GM18499 (cell line): ENCODE results near the gene RTN4R.

ENCODE experiments used
- ATAC-seq: cut with Tn5 transposase; IDR thresholded peaks from one replicate; pipeline ENCODE4 v1.9.1; 2021; ENCODE audit warnings: moderate number of reproducible peaks; ENCODE audit not compliant: insufficient read depth, unreplicated experiment

Gene RTN4R

GRCh38 chr22:20259327-20259688 is 8.8 kb downstream of the RTN4R start:
- ATAC-seq: no peak

- ATAC-seq: no peak
These were observed 9.4 kb downstream of the RTN4R start for GRCh38 chr22:20258584-20259326.

- no peak for ATAC-seq
These were observed 10.2 kb downstream of the RTN4R start for GRCh38 chr22:20258021-20258299.

GRCh38 chr22:20257212-20258020 is 10.7 kb downstream of the RTN4R start:
- no peak for ATAC-seq

- no peak for ATAC-seq
These were observed 11.4 kb downstream of the RTN4R start for GRCh38 chr22:20256551-20257211.

GRCh38 chr22:20256027-20256426 is 12.1 kb downstream of the RTN4R start:
- ATAC-seq: no peak

GRCh38 chr22:20254975-20255946 is 12.9 kb downstream of the RTN4R start:
- no peak for ATAC-seq

GRCh38 chr22:20253161-20253560 is 15.0 kb downstream of the RTN4R start:
- ATAC-seq: no peak

GRCh38 chr22:20251981-20252380 is 16.1 kb downstream of the RTN4R start:
- ATAC-seq: no peak

- no peak for ATAC-seq
These were observed 16.6 kb downstream of the RTN4R start for GRCh38 chr22:20251491-20251890.

- ATAC-seq: no peak
These were observed 18.2 kb downstream of the RTN4R start for GRCh38 chr22:20249797-20250354.

- no peak for ATAC-seq
These were observed 19.6 kb downstream of the RTN4R start for GRCh38 chr22:20248461-20248978.

- no peak for ATAC-seq
These were observed 20.4 kb downstream of the RTN4R start for GRCh38 chr22:20247608-20248171.

GRCh38 chr22:20247010-20247505 is 21.1 kb downstream of the RTN4R start:
- ATAC-seq: no peak

GRCh38 chr22:20246368-20247009 is 21.6 kb downstream of the RTN4R start:
- no peak for ATAC-seq

GRCh38 chr22:20245577-20246367 is 22.3 kb downstream of the RTN4R start:
- no peak for ATAC-seq

- ATAC-seq: no peak
These were observed 23.2 kb downstream of the RTN4R start for GRCh38 chr22:20244691-20245576.
